ENCODE measurements around the gene CYP46A1.

Gene CYP46A1

GRCh38 chr14:99737451-99737951 is 53.4 kb downstream of the CYP46A1 start:
- DNase-seq, result peak; percentile 44
- Histone ChIP-seq H3K4me1 (peaks cover 6% of the 10 kb centered on the region), H3K27me3 (no peaks in the 10 kb centered on the region), H3K9me3 (no peaks in the 10 kb centered on the region), H3K36me3 (no peaks in the 10 kb centered on the region), H3K4me3 (ENCODE audit: low read depth, low read length) (peak overlapping the region; percentile 40)
- TF ChIP-seq CTCF (IDR thresholded peaks at IDR 0.05; ENCODE audit: low read depth, low read length), result no peak

- H3K27me3 ChIP-seq, result no peaks in the 10 kb centered on the region
- no peak for TF ChIP-seq CTCF (IDR thresholded peaks at IDR 0.05; ENCODE audit: low read depth, low read length)
- no peaks in the 10 kb centered on the region for H3K9me3 ChIP-seq
- H3K36me3 ChIP-seq, result no peaks in the 10 kb centered on the region
- peaks cover 6% of the 10 kb centered on the region for H3K4me1 ChIP-seq
- DNase-seq, result no peak
- peak overlapping the region; percentile 40 for H3K4me3 ChIP-seq (ENCODE audit: low read depth, low read length)
These were observed 54.0 kb downstream of the CYP46A1 start for GRCh38 chr14:99737956-99738667.

- peaks cover 6% of the 10 kb centered on the region for H3K4me1 ChIP-seq
- no peaks in the 10 kb centered on the region for H3K9me3 ChIP-seq
- TF ChIP-seq CTCF (IDR thresholded peaks at IDR 0.05; ENCODE audit: low read depth, low read length), result no peak
- H3K36me3 ChIP-seq, result no peaks in the 10 kb centered on the region
- H3K27me3 ChIP-seq, result no peaks in the 10 kb centered on the region
- H3K4me3 ChIP-seq (ENCODE audit: low read depth, low read length), result no peak overlapping the region
- DNase-seq, result no peak
These were observed 56.3 kb downstream of the CYP46A1 start for GRCh38 chr14:99740411-99740810.

GRCh38 chr14:99741227-99741976 is 57.3 kb downstream of the CYP46A1 start:
- H3K36me3 ChIP-seq, result no peaks in the 10 kb centered on the region
- H3K4me3 ChIP-seq (ENCODE audit: low read depth, low read length), result no peak overlapping the region
- DNase-seq, result no peak
- TF ChIP-seq CTCF (IDR thresholded peaks at IDR 0.05; ENCODE audit: low read depth, low read length), result no peak
- no peaks in the 10 kb centered on the region for H3K9me3 ChIP-seq
- peaks cover 10% of the 10 kb centered on the region for H3K4me1 ChIP-seq
- no peaks in the 10 kb centered on the region for H3K27me3 ChIP-seq

GRCh38 chr14:99742074-99742473 is 58.0 kb downstream of the CYP46A1 start:
- peaks cover 10% of the 10 kb centered on the region for H3K4me1 ChIP-seq

More at GRCh38 chr14:99742074-99742473, 58.0 kb downstream of the CYP46A1 start:
- no peaks in the 10 kb centered on the region for H3K36me3 ChIP-seq
- no peak for TF ChIP-seq CTCF (IDR thresholded peaks at IDR 0.05; ENCODE audit: low read depth, low read length)
- DNase-seq, result no peak
- no peak overlapping the region for H3K4me3 ChIP-seq (ENCODE audit: low read depth, low read length)
- H3K9me3 ChIP-seq, result no peaks in the 10 kb centered on the region
- no peaks in the 10 kb centered on the region for H3K27me3 ChIP-seq
